GM12878 (cell line): Measurements from ENCODE around the gene NANOS2.

Source experiments
- CHD4 ChIP-seq: fragments of 200-600 bp; sonication (generic); IDR thresholded peaks from 2 replicates; pipeline ENCODE4 v1.6.1; 2016; ENCODE audit warnings: mild to moderate bottlenecking
- CTCF ChIP-seq, 3 experiments: IDR thresholded peaks in 2 of 3; conservative IDR thresholded peaks in 1 of 3; 2 replicates each; pipeline ENCODE4 v1.5.1; 2011; ENCODE audit warnings: low read depth in 3 of 3, low read length in 3 of 3, mild to moderate bottlenecking in 3 of 3, control low read depth in 2 of 3, moderate library complexity in 2 of 3, inconsistent platforms in 1 of 3, mixed read lengths in 1 of 3; ENCODE audit not compliant: control insufficient read depth in 2 of 3, insufficient read depth in 1 of 3; ENCODE audit errors: extremely low read depth in 1 of 3
- EZH2 ChIP-seq: IDR thresholded peaks from 2 replicates; pipeline ENCODE4 v1.6.1; 2012; ENCODE audit warnings: low read depth, mild to moderate bottlenecking, control low read depth, inconsistent platforms, low read length, borderline replicate concordance; ENCODE audit not compliant: control insufficient read depth
- FOXK2 ChIP-seq: fragments of 450-650 bp; IDR thresholded peaks from 2 replicates; pipeline ENCODE4 v1.6.1; 2017; ENCODE audit warnings: mild to moderate bottlenecking, moderate library complexity
- FOXM1 ChIP-seq: IDR thresholded peaks from 2 replicates; pipeline ENCODE4 v1.6.1; 2012; ENCODE audit warnings: low read depth, mild to moderate bottlenecking, inconsistent platforms, low read length, moderate library complexity
- HCFC1 ChIP-seq: fragments of 150-350 bp; IDR thresholded peaks from 2 replicates; pipeline ENCODE4 v1.6.1; 2014; ENCODE audit warnings: low read length
- POLR2A ChIP-seq: IDR thresholded peaks from 2 replicates; pipeline ENCODE4 v1.6.1; 2011; ENCODE audit warnings: low read depth, mild to moderate bottlenecking, low read length
- POLR2AphosphoS5 ChIP-seq: IDR thresholded peaks from 2 replicates; pipeline ENCODE4 v1.6.1; 2011; ENCODE audit warnings: mild to moderate bottlenecking, low read length, inconsistent platforms
- SMC3 ChIP-seq: IDR thresholded peaks from 2 replicates; pipeline ENCODE4 v1.6.1; 2011; ENCODE audit warnings: low read length, improper control_type of control experiment, borderline replicate concordance
- SUZ12 ChIP-seq: fragments of 200-600 bp; sonication (generic); IDR thresholded peaks from one replicate; pipeline ENCODE4 v1.6.1; 2018; ENCODE audit warnings: antibody characterized with exemption, mild to moderate bottlenecking; ENCODE audit not compliant: unreplicated experiment
- YY1 ChIP-seq: IDR thresholded peaks from 2 replicates; pipeline ENCODE4 v1.6.1; 2011; ENCODE audit warnings: low read depth, mild to moderate bottlenecking, low read length
- ZBED1 ChIP-seq: IDR thresholded peaks from 2 replicates; pipeline ENCODE4 v1.6.1; 2016; ENCODE audit warnings: borderline replicate concordance
- ZNF274 ChIP-seq: IDR thresholded peaks from one replicate; pipeline ENCODE4 v1.8.0; 2011; ENCODE audit not compliant: insufficient read length, insufficient read depth

GRCh38 chr19:45938733-45939319, 24.2 kb upstream of the NANOS2 start:
- TF ChIP-seq POLR2AphosphoS5 = no peak
- no peak for TF ChIP-seq SMC3
- TF ChIP-seq POLR2A = no peak
- no peak for TF ChIP-seq CTCF (IDR thresholded peaks at IDR 0.05 in 2 of 3, conservative IDR thresholded peaks at IDR 0.05 in 1 of 3; ENCODE audit: control insufficient read depth in 2 of 3, extremely low read depth in 1 of 3, insufficient read depth in 1 of 3, low read depth in 3 of 3, low read length in 3 of 3)
- no peak for TF ChIP-seq CHD4
- no peak for TF ChIP-seq FOXM1
- TF ChIP-seq ZBED1 = no peak
- TF ChIP-seq HCFC1 = no peak
- no peak for TF ChIP-seq FOXK2
- no peak for TF ChIP-seq ZNF274
- TF ChIP-seq EZH2 = no peak
- no peak for TF ChIP-seq YY1
- TF ChIP-seq SUZ12 = no peak
